Lung (tissue), 12 donors: ENCODE results near the gene RAB4B. TPM values are rescaled to one million over a fixed set of nuclear protein-coding genes. Genes with fewer than 3 reads are reported as not detected.
"Not testable (repeated sequence)": the region's sequence is repeated elsewhere in the genome, so short reads cannot be mapped to it uniquely, and the experiment has no call there.

Experiments used
- ATAC-seq: fragments of 200-7000 bp; cut with Tn5 transposase; one replicate; pipeline ENCODE4 v1.9.1; 2020; ENCODE audit warnings: moderate number of reproducible peaks; ENCODE audit not compliant: insufficient read depth, low FRiP score
- DNase-seq, 3 donors: peaks; one replicate each; pipeline ENCODE4 v3.0.0-alpha.2; 2013 to 2017
- H3K27ac ChIP-seq, 2 donors: one replicate each; pipeline ENCODE4 v1.5.1; 2013; ENCODE audit warnings: mild to moderate bottlenecking in 2 of 2, moderate library complexity in 2 of 2, control low read depth in 1 of 2, inconsistent platforms in 1 of 2, low read depth in 1 of 2, low read length in 1 of 2
- H3K27me3 ChIP-seq, 3 donors: one replicate each; pipeline ENCODE4 v1.5.1; 2013; ENCODE audit warnings: low read length in 2 of 3; ENCODE audit not compliant: control insufficient read depth in 3 of 3, insufficient read depth in 3 of 3
- H3K36me3 ChIP-seq, 4 donors: one replicate each; pipeline ENCODE4 v1.5.1; 2013; ENCODE audit warnings: low read length in 4 of 4, mild to moderate bottlenecking in 1 of 4, moderate library complexity in 1 of 4; ENCODE audit not compliant: control insufficient read depth in 4 of 4, insufficient read depth in 4 of 4
- H3K4me1 ChIP-seq, 5 donors: one replicate each; pipeline ENCODE4 v1.5.1; 2013; ENCODE audit warnings: low read length in 5 of 5, mild to moderate bottlenecking in 2 of 5, moderate library complexity in 1 of 5; ENCODE audit not compliant: control insufficient read depth in 5 of 5, insufficient read depth in 5 of 5
- H3K4me3 ChIP-seq: one replicate; pipeline ENCODE4 v1.5.1; 2013; ENCODE audit warnings: mild to moderate bottlenecking, control low read depth, moderate library complexity
- H3K9ac ChIP-seq, 2 donors: one replicate each; pipeline ENCODE4 v1.5.1; 2013; ENCODE audit warnings: low read length in 2 of 2, control low read depth in 1 of 2; ENCODE audit not compliant: insufficient read depth in 1 of 2
- H3K9me3 ChIP-seq, 4 donors: one replicate each; pipeline ENCODE4 v1.5.1; 2013; ENCODE audit warnings: low read length in 3 of 4, mild to moderate bottlenecking in 1 of 4, moderate library complexity in 1 of 4; ENCODE audit not compliant: control insufficient read depth in 4 of 4, insufficient read depth in 3 of 4
- WGBS, 2 donors: extraction: QIAGEN DNeasy Blood & Tissue Kit; methylation state at CpG; one replicate each; pipeline ENCODE4 v1.1.7; 2013; 5-methylcytosine and 5-hydroxymethylcytosine counted together
- polyA plus RNA-seq, 2 donors: library from polyadenylated mRNA; stranded (reverse); fragments of 200-250 nt; gene quantifications; one replicate each; pipeline ENCODE4 v1.2.1, GENCODE V29; 2013
- total RNA-seq, 2 donors: library from RNA; depleted of rRNA in 1 of 2; stranded (reverse); fragments of >200 nt in 1 of 2; gene quantifications; one replicate each; pipeline ENCODE4 v1.2.1, GENCODE V29; 2014 to 2021
- TF ChIP-seq, protein P1 (sequence below): IDR thresholded peaks from 2 replicates; pipeline ENCODE4 v1.5.1; 2012; ENCODE audit warnings: mild to moderate bottlenecking; ENCODE audit errors: control extremely low read depth, extremely low read depth
- donor health status: control.
- donor health status: control.
- donor health status: Bipolar disorder and iron deficiency.
- donor health status: healthy.
- donor health status: DM: yes; HTN: yes; CAD: no.

The RAB4B gene
- total and polyA plus RNA-seq, 4 donors: 11.5 to 90.9 (median 75.8) TPM

DNA sequence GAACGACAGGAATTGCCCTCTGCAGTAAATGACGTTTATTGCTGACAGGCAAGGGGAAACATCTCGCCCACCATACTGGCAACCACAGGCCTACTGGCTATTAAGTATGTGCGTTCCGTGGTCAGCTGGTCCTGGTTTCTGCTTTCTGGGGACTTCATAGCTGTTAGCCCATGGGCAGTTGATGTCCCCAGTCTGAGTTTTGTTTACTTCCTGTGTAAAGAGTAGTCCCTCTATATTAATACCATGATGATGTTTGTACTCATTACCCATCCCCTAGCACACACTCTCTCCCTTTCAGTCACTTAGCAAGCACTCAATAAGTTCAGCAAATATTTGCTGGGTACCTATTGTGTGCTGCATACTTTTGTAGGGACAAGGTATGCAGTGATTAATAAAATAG is 9.2 kb upstream of the RAB4B start:
- H3K4me3 ChIP-seq: no peak overlapping the region
- no peaks in the 10 kb centered on the region for H3K27me3 ChIP-seq
- H3K27ac ChIP-seq: peak overlapping the region in 1 of 2 donors; percentile 37
- H3K9ac ChIP-seq: no peak overlapping the region
- DNase-seq (peak in 1 of 3 donors; percentile 58), ATAC-seq (no peak)
- TF ChIP-seq, protein P1, sequence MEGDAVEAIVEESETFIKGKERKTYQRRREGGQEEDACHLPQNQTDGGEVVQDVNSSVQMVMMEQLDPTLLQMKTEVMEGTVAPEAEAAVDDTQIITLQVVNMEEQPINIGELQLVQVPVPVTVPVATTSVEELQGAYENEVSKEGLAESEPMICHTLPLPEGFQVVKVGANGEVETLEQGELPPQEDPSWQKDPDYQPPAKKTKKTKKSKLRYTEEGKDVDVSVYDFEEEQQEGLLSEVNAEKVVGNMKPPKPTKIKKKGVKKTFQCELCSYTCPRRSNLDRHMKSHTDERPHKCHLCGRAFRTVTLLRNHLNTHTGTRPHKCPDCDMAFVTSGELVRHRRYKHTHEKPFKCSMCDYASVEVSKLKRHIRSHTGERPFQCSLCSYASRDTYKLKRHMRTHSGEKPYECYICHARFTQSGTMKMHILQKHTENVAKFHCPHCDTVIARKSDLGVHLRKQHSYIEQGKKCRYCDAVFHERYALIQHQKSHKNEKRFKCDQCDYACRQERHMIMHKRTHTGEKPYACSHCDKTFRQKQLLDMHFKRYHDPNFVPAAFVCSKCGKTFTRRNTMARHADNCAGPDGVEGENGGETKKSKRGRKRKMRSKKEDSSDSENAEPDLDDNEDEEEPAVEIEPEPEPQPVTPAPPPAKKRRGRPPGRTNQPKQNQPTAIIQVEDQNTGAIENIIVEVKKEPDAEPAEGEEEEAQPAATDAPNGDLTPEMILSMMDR: no peak
- peaks cover 0 to 1% (median 0%) of the 10 kb centered on the region in 5 donors for H3K4me1 ChIP-seq
- peaks cover 13 to 26% (median 17%) of the 10 kb centered on the region in 4 donors for H3K36me3 ChIP-seq
- no peaks in the 10 kb centered on the region for H3K9me3 ChIP-seq
- WGBS, 2 donors: 61 to 71% methylated on average over 5 of the region's 5 CpGs

- 96 to 98% methylated on average over 10 of the region's 10 CpGs for WGBS, 2 donors
- H3K9me3 ChIP-seq: not testable (repeated sequence)
Measured at GRCh38 chr19:40771101-40771862, 6.8 kb upstream of the RAB4B start.

DNA sequence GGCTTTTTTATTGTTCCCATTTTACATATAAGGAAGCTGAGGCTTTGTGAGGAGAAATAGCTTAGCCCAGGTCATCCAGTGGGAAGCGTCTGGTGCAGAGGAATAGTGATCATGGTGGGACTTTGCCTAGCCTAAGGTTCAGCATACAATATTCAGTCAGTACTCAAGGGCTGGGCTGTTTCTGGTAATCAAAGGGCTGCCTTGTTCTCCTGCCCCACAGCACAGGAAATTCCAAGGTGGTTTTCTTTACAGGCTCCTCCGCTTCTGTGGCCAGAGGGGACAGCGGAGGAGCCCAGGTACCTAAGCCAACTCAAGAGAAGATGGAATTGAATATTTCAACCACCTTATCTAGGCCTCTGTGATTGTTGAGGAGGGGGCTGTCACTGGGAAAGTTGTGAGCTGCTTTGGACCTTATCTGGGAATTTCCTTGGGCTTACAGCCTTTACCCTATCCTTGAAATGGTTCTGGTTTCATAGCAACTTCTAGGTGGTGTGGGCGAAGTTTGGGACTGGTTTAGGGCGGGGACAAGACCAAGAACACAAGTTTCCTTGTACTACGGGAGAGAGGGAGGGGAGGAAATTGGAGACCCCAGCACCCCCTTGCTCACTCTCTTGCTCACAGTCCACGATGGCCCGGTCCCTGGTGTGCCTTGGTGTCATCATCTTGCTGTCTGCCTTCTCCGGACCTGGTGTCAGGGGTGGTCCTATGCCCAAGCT is 3.0 kb upstream of the RAB4B start, which contains the start of gene MIA:
Gene MIA, plus strand, starts transcription at position 606 of the 716 bp plus-strand sequence. Its CDS starts 22 bp downstream, at position 628.
- peak in 1 of 3 donors; percentile 35 for DNase-seq
- H3K4me3 ChIP-seq: no peak within 1 kb of the TSS
- H3K27me3 ChIP-seq: no peaks in the 10 kb centered on the region
- TF ChIP-seq, protein P1: no peak
- no peaks in the 10 kb centered on the region for H3K9me3 ChIP-seq
- H3K9ac ChIP-seq: no peak within 1 kb of the TSS
- H3K27ac ChIP-seq: no peak within 1 kb of the TSS
- WGBS, 2 donors: 83 to 88% methylated on average over 9 of the region's 9 CpGs
- no peak for ATAC-seq
- H3K4me1 ChIP-seq: peaks cover 0 to 14% (median 9%) of the 10 kb centered on the region in 5 donors
- H3K36me3 ChIP-seq: peaks cover 0 to 1% (median 0%) of the 10 kb centered on the region in 4 donors

More at GRCh38 chr19:40771101-40771862, 6.8 kb upstream of the RAB4B start:
- not testable (repeated sequence) for H3K4me3 ChIP-seq, H3K9ac ChIP-seq, H3K4me1 ChIP-seq, H3K36me3 ChIP-seq, H3K27ac ChIP-seq, H3K27me3 ChIP-seq, DNase-seq, ATAC-seq

DNA sequence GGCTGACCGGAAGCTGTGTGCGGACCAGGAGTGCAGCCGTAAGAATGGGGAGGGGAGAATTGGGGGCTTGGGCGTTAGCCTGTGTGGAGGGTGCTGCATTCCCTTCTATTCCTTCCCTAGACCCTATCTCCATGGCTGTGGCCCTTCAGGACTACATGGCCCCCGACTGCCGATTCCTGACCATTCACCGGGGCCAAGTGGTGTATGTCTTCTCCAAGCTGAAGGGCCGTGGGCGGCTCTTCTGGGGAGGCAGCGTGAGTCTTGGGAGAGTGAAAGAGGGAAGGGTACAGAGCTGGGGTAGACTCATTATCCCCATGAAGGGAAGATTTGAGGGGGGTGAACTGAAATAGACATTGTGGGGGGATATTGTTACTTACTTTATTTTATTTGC is 2.4 kb upstream of the RAB4B start:
- TF ChIP-seq, protein P1: no peak
- no peak overlapping the region for H3K27ac ChIP-seq
- peaks cover 0 to 14% (median 9%) of the 10 kb centered on the region in 5 donors for H3K4me1 ChIP-seq
- H3K9ac ChIP-seq: no peak overlapping the region
- WGBS, 2 donors: 93 to 96% methylated on average over 10 of the region's 10 CpGs
- ATAC-seq: no peak
- H3K4me3 ChIP-seq: no peak overlapping the region
- peaks cover 0 to 3% (median 0%) of the 10 kb centered on the region in 4 donors for H3K36me3 ChIP-seq
- DNase-seq: no peak
- H3K27me3 ChIP-seq: no peaks in the 10 kb centered on the region
- no peaks in the 10 kb centered on the region for H3K9me3 ChIP-seq
